Measurements from ENCODE around the gene GMCL1.
"Not testable (repeated sequence)": the region's sequence is repeated elsewhere in the genome, so short reads cannot be mapped to it uniquely, and the experiment has no call there.

Gene GMCL1

GRCh38 chr2:69888451-69888850 lies 59.0 kb downstream of the GMCL1 start:
- no peak for TF ChIP-seq CTCF (IDR thresholded peaks at IDR 0.05; ENCODE audit: low read depth, low read length)
- DNase-seq (ENCODE audit: extremely low read depth, low read depth): no peak

- TF ChIP-seq CTCF (IDR thresholded peaks at IDR 0.05; ENCODE audit: low read depth, low read length): no peak
- no peak for DNase-seq (ENCODE audit: extremely low read depth, low read depth)
Measured at GRCh38 chr2:69889302-69889701, 59.8 kb downstream of the GMCL1 start.

GRCh38 chr2:69890881-69891280 lies 61.4 kb downstream of the GMCL1 start:
- TF ChIP-seq CTCF (IDR thresholded peaks at IDR 0.05; ENCODE audit: low read depth, low read length): no peak
- no peak for DNase-seq (ENCODE audit: extremely low read depth, low read depth)

- not testable (repeated sequence) for DNase-seq (ENCODE audit: extremely low read depth, low read depth)
Measured at GRCh38 chr2:69892838-69893424, 63.5 kb downstream of the GMCL1 start.

GRCh38 chr2:69893684-69894551 lies 64.5 kb downstream of the GMCL1 start, which contains the start of gene SNRNP27:
SNRNP27 (plus strand) TSS chr2:69893956; CDS start chr2:69893985, 29 bp downstream.
- peak; percentile 46 for DNase-seq (ENCODE audit: extremely low read depth, low read depth)
- no peak for TF ChIP-seq CTCF (IDR thresholded peaks at IDR 0.05; ENCODE audit: low read depth, low read length)

- DNase-seq (ENCODE audit: extremely low read depth, low read depth): not testable (repeated sequence)
Measured at GRCh38 chr2:69894737-69895136, 65.3 kb downstream of the GMCL1 start.

GRCh38 chr2:69902213-69902922 lies 72.9 kb downstream of the GMCL1 start:
- no peak for TF ChIP-seq CTCF (IDR thresholded peaks at IDR 0.05; ENCODE audit: low read depth, low read length)
- no peak for DNase-seq (ENCODE audit: extremely low read depth, low read depth)

GRCh38 chr2:69907216-69907615 lies 77.8 kb downstream of the GMCL1 start:
- no peak for TF ChIP-seq CTCF (IDR thresholded peaks at IDR 0.05; ENCODE audit: low read depth, low read length)
- DNase-seq (ENCODE audit: extremely low read depth, low read depth): no peak
